Kidney epithelial cell (primary cell): ENCODE data around the gene RXRB. TPM values are rescaled to one million over a fixed set of nuclear protein-coding genes. Genes with fewer than 3 reads are reported as not detected.

Experiments used
- DNase-seq: peaks from one replicate; pipeline ENCODE4 v3.0.0-alpha.2; 2010; ENCODE audit warnings: low read depth
- H3K27me3 ChIP-seq: 2 replicates; pipeline ENCODE4 v1.6.0; 2011; ENCODE audit warnings: low read length; ENCODE audit not compliant: control insufficient read depth, insufficient read depth
- H3K36me3 ChIP-seq: 2 replicates; pipeline ENCODE4 v1.5.1; 2011; ENCODE audit warnings: low read length; ENCODE audit not compliant: control insufficient read depth, insufficient read depth
- H3K4me3 ChIP-seq: 2 replicates; pipeline ENCODE4 v1.5.1; 2011; ENCODE audit warnings: low read depth, mild to moderate bottlenecking, control low read depth, low read length
- CTCF ChIP-seq: IDR thresholded peaks from 2 replicates; pipeline ENCODE4 v1.5.1; 2011; ENCODE audit warnings: mild to moderate bottlenecking, moderate library complexity, low read length, control low read depth, inconsistent platforms; ENCODE audit not compliant: insufficient read depth, poor library complexity, severe bottlenecking
- total RNA-seq: library from RNA; depleted of rRNA; stranded (reverse); fragments of >200 nt; gene quantifications from 2 replicates; pipeline ENCODE4 v1.2.3, GENCODE V29; 2015

Gene RXRB
- total RNA-seq, 1 donor from 2014 or later = 24.4 TPM

- no peaks in the 10 kb centered on the region for H3K36me3 ChIP-seq
- DNase-seq = no peak
- H3K27me3 ChIP-seq = peaks cover 17% of the 10 kb centered on the region
- no peak for TF ChIP-seq CTCF
- no peak overlapping the region for H3K4me3 ChIP-seq
These were observed 30.9 kb downstream of the RXRB start for GRCh38 chr6:33169291-33170175.

- no peak for TF ChIP-seq CTCF
- H3K27me3 ChIP-seq = peaks cover 16% of the 10 kb centered on the region
- DNase-seq = no peak
These were observed 31.8 kb downstream of the RXRB start for GRCh38 chr6:33168639-33169038.

DNA sequence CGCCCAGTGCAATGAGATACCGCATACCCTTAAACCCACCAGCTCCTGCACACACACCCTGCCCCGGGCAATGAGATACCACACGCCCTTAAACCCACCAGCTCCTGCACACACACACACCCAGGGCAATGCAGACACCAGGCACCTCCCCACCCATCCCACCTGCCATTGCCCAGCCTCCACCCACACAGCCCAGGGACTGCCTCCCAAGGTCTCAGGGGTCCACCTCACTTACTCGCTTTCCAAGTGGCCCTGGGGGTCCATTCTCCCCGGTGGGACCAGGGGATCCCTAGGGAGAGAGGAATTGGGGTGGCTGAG is 32.2 kb downstream of the RXRB start:
- Histone ChIP-seq H3K36me3 (no peaks in the 10 kb centered on the region), H3K4me3 (no peak overlapping the region), H3K27me3 (peaks cover 16% of the 10 kb centered on the region)
- no peak for DNase-seq
- no peak for TF ChIP-seq CTCF

More at GRCh38 chr6:33168639-33169038, 31.8 kb downstream of the RXRB start:
- no peaks in the 10 kb centered on the region for H3K36me3 ChIP-seq
- H3K4me3 ChIP-seq = no peak overlapping the region

- Histone ChIP-seq H3K36me3 (no peaks in the 10 kb centered on the region), H3K27me3 (peaks cover 14% of the 10 kb centered on the region), H3K4me3 (no peak overlapping the region)
- DNase-seq = no peak
- TF ChIP-seq CTCF = no peak
These were observed 32.8 kb downstream of the RXRB start for GRCh38 chr6:33167374-33168283.

- DNase-seq = no peak
- peaks cover 14% of the 10 kb centered on the region for H3K27me3 ChIP-seq
- TF ChIP-seq CTCF = no peak
- H3K36me3 ChIP-seq = no peaks in the 10 kb centered on the region
- H3K4me3 ChIP-seq = no peak overlapping the region
These were observed 33.7 kb downstream of the RXRB start for GRCh38 chr6:33166811-33167210.
